ENCODE data around the gene OR8D4.

DNA sequence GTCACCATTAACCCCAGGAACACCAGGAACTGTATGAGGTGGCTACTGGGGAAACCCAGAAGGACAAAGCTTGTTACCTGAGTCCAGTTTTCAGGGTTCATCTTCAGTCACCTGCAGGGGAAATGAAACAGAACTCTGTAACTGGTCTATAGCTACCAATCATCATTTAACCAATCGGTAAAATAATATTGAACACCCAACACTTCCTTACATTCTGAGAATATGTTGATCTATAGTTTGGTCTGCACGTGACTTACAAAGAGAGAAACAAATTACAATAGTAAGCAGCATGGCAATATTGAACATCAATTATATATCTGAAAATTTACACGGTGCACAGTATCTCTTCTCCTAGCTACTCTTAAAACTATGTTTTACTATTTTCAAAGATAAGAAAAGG is 41.8 kb downstream of the OR8D4 start, which contains the start of gene OR6T1:
- TF ChIP-seq, protein P1, sequence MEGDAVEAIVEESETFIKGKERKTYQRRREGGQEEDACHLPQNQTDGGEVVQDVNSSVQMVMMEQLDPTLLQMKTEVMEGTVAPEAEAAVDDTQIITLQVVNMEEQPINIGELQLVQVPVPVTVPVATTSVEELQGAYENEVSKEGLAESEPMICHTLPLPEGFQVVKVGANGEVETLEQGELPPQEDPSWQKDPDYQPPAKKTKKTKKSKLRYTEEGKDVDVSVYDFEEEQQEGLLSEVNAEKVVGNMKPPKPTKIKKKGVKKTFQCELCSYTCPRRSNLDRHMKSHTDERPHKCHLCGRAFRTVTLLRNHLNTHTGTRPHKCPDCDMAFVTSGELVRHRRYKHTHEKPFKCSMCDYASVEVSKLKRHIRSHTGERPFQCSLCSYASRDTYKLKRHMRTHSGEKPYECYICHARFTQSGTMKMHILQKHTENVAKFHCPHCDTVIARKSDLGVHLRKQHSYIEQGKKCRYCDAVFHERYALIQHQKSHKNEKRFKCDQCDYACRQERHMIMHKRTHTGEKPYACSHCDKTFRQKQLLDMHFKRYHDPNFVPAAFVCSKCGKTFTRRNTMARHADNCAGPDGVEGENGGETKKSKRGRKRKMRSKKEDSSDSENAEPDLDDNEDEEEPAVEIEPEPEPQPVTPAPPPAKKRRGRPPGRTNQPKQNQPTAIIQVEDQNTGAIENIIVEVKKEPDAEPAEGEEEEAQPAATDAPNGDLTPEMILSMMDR (IDR thresholded peaks at IDR 0.05; ENCODE audit: low read depth, low read length, missing input control): no peak
- TF ChIP-seq RXRA (IDR thresholded peaks at IDR 0.05) (no peak), FOXA1 (IDR thresholded peaks at IDR 0.05) (no peak), YY1 (IDR thresholded peaks at IDR 0.05) (no peak)

Measured in liver (tissue), 3 donors.